Measurements from ENCODE around the gene NEB. TPM values are rescaled to one million over a fixed set of nuclear protein-coding genes. Genes with fewer than 3 reads are reported as not detected.

Gene NEB
- total RNA-seq, 4 donors from 2014 or later, result 0.60 to 7.0 (median 1.4) TPM

GRCh38 chr2:151482171-151482725 lies 252.0 kb downstream of the NEB start:
- DNase-seq, result no peak
- intact Hi-C loops (cut with DNase I; ENCODE audit: low total_unique reads), result no loop called here
- 83 to 89% methylated on average over 4 of the region's 4 CpGs for WGBS, 2 donors (ENCODE audit: low coverage in 1 of 2)

GRCh38 chr2:151481744-151482143 lies 252.5 kb downstream of the NEB start:
- no peak for TF ChIP-seq EP300 (IDR thresholded peaks at IDR 0.05; ENCODE audit: low read depth)
- no peak for TF ChIP-seq POLR2AphosphoS5 (IDR thresholded peaks at IDR 0.05)
- TF ChIP-seq, protein P1, sequence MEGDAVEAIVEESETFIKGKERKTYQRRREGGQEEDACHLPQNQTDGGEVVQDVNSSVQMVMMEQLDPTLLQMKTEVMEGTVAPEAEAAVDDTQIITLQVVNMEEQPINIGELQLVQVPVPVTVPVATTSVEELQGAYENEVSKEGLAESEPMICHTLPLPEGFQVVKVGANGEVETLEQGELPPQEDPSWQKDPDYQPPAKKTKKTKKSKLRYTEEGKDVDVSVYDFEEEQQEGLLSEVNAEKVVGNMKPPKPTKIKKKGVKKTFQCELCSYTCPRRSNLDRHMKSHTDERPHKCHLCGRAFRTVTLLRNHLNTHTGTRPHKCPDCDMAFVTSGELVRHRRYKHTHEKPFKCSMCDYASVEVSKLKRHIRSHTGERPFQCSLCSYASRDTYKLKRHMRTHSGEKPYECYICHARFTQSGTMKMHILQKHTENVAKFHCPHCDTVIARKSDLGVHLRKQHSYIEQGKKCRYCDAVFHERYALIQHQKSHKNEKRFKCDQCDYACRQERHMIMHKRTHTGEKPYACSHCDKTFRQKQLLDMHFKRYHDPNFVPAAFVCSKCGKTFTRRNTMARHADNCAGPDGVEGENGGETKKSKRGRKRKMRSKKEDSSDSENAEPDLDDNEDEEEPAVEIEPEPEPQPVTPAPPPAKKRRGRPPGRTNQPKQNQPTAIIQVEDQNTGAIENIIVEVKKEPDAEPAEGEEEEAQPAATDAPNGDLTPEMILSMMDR (IDR thresholded peaks at IDR 0.05), result no peak
- TF ChIP-seq POLR2A (IDR thresholded peaks at IDR 0.05), result no peak
- Histone ChIP-seq H3K4me3 (no peak overlapping the region), H3K27ac (no peak overlapping the region), H3K4me1 (no peaks in the 10 kb centered on the region), H3K9me3 (no peaks in the 10 kb centered on the region), H3K36me3 (peaks cover 0 to 12% (median 3%) of the 10 kb centered on the region in 4 donors), H3K27me3 (no peaks in the 10 kb centered on the region)
- 70 to 86% methylated on average over 5 of the region's 5 CpGs for WGBS, 2 donors (ENCODE audit: low coverage in 1 of 2)
- DNase-seq, result no peak
- intact Hi-C loops (cut with DNase I; ENCODE audit: low total_unique reads), result no loop called here
- in situ Hi-C loops (cut with MboI; ENCODE audit: low pct_ligation_motif_present in 1 of 4, low pct_unique_long_range_greater_than_20kb in 1 of 4, low sequenced_read_pairs in 3 of 4), result no loop called here

More at GRCh38 chr2:151482171-151482725, 252.0 kb downstream of the NEB start:
- Histone ChIP-seq H3K4me3 (no peak overlapping the region), H3K27ac (no peak overlapping the region), H3K27me3 (no peaks in the 10 kb centered on the region), H3K9me3 (no peaks in the 10 kb centered on the region), H3K36me3 (peaks cover 0 to 10% (median under 1%) of the 10 kb centered on the region in 4 donors), H3K4me1 (no peaks in the 10 kb centered on the region)
- no peak for TF ChIP-seq POLR2A (IDR thresholded peaks at IDR 0.05)
- no peak for TF ChIP-seq EP300 (IDR thresholded peaks at IDR 0.05; ENCODE audit: low read depth)
- no peak for TF ChIP-seq POLR2AphosphoS5 (IDR thresholded peaks at IDR 0.05)
- TF ChIP-seq, protein P1 (IDR thresholded peaks at IDR 0.05), result no peak
- in situ Hi-C loops (cut with MboI; ENCODE audit: low pct_ligation_motif_present in 1 of 4, low pct_unique_long_range_greater_than_20kb in 1 of 4, low sequenced_read_pairs in 3 of 4), result no loop called here

DNA sequence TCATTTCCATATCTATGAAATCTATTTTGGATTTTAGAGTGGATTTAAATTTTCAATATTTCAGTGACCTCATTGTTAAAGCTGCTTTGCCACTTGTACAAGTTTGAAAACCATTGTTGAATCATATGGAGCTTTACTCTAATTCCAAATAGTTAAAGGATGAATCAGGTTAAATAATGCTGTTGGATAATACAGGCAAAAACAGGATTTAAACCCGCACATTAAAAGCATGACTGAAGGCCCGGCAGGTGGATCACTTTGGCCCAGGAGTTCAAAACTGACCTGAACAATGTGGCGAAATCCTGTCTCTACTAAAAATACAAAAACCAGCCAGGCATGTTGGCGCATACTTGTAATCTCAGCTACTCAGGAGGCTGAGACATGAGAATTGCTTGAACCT lies 256.3 kb downstream of the NEB start:
- H3K4me3 ChIP-seq, result no peak overlapping the region
- in situ Hi-C loops (cut with MboI; ENCODE audit: low pct_ligation_motif_present in 1 of 4, low pct_unique_long_range_greater_than_20kb in 1 of 4, low sequenced_read_pairs in 3 of 4), result no loop called here
- H3K27me3 ChIP-seq, result no peaks in the 10 kb centered on the region
- no peaks in the 10 kb centered on the region for H3K9me3 ChIP-seq
- intact Hi-C loops (cut with DNase I; ENCODE audit: low total_unique reads), result no loop called here
- no peaks in the 10 kb centered on the region for H3K4me1 ChIP-seq
- peaks cover 0 to 34% (median 14%) of the 10 kb centered on the region in 4 donors for H3K36me3 ChIP-seq
- WGBS, 2 donors (ENCODE audit: low coverage in 1 of 2), result 94 to 100% methylated on average over 2 to 4 of the region's 4 CpGs
- TF ChIP-seq, protein P1 (IDR thresholded peaks at IDR 0.05), result no peak
- TF ChIP-seq EP300 (IDR thresholded peaks at IDR 0.05; ENCODE audit: low read depth), result no peak
- H3K27ac ChIP-seq, result no peak overlapping the region
- no peak for DNase-seq

DNA sequence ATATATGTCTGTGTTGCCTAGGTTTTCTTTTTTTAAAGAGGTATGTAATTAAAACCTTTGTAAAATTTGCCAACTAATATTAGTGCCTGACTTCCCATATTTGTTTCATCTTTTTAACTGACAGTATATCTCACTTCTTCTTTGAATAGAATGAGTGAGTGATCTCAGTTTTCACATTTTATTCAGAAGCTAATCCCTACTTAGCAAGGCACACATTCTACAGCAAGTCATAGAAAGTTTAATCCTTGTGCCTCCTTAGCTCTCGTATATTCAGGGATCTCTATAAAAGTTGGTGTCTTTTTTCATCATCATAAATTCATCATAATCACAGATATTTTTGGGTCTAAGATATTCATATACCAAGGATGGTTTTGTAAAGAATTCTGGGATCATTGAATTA lies 258.0 kb downstream of the NEB start:
- TF ChIP-seq POLR2A (IDR thresholded peaks at IDR 0.05) (no peak), POLR2AphosphoS5 (IDR thresholded peaks at IDR 0.05) (no peak)
- TF ChIP-seq, protein P1 (IDR thresholded peaks at IDR 0.05), result no peak
- in situ Hi-C loops (cut with MboI; ENCODE audit: low pct_ligation_motif_present in 1 of 4, low pct_unique_long_range_greater_than_20kb in 1 of 4, low sequenced_read_pairs in 3 of 4) (no loop called here), intact Hi-C loops (cut with DNase I; ENCODE audit: low total_unique reads) (no loop called here)
- no peak for DNase-seq
- H3K4me3 ChIP-seq, result no peak overlapping the region
- peaks cover 0 to 37% (median 14%) of the 10 kb centered on the region in 4 donors for H3K36me3 ChIP-seq
- no peaks in the 10 kb centered on the region for H3K4me1 ChIP-seq
- H3K27me3 ChIP-seq, result no peaks in the 10 kb centered on the region
- 83 to 92% methylated on average over 1 of the region's 1 CpG for WGBS, 2 donors (ENCODE audit: low coverage in 1 of 2)
- H3K9me3 ChIP-seq, result no peaks in the 10 kb centered on the region
- H3K27ac ChIP-seq, result no peak overlapping the region

All from transverse colon (tissue), 4 donors.